ENCODE data around the gene CACNG7.

Gene CACNG7

DNA sequence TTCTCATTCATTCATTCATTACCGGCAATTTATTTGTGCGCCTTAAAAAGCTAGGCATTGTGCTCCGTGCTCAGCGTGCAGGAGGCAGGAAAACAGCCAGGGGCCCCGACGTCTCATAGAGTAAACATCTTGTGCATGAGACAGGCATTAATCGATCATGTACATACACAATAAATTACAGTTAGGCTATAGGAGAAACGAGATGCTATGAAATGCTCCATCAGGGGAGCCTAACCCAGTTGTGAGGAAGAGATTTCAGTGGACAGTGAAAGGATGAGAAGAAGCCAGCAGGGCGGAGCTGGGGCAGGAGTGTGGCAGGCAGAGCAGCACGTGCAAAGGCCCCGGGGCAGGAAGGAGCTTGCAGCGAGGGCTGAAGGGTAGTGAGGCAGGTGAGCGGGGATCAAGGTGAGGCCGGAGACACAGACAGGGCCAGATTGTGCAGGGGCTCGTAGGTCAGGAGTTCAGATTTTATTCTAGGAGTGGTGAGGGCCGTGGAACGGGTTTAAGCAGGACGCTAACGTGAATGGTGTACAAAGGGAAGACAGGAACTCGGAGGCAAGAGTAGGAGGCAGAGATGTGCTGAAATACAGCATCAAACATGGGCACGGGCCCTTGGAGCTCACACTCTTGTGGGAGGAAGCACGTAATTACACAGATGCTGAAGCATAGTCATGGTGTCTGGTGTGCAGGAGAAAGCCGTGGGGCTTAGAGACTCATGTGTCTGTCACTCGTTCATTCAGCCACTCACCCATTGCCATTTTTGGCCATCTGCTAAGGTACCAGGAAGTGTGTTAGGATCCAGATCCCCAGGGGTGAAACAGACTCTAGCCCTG is 74.6 kb downstream of the CACNG7 start:
- no peak for DNase-seq

DNA sequence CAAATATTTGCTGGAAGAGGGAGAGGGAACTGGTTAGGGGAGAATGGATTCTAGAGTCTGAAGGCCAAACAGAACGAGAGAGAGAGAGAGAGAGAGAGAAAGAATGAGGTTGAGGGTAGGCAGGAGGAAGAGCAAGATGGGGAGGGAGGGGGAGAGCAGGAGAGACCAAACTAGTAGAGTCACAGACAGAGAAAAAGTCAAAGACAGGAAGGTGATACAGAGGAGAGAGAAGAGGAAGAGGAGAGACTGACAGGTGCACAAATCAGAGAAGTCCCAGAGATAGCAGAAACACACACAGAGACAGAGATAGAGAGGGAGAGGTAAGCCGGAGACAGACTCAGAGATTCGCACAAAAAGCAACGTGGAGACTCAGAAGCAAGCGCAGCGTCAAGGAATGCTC is 76.8 kb downstream of the CACNG7 start:
- no peak for DNase-seq

DNA sequence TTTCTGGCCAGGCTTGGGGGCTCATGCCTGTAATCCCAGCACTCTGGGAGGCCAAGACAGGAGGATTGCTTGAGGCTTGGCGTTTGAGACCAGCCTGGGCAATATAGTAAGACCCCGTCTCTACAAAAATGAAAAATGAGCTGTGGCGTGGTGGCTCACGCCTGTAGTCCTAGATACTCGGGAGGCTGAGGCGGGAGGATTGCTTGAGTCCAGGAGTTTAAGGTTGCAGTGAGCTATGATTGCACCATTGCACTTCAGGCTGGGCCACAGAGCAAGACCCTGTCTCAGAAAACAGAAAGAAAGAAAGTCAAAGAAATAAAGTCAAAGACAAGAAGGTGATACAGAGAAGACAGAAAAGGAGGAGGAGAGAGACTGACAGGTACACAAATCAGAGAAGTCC is 79.9 kb downstream of the CACNG7 start:
- DNase-seq = no peak

DNA sequence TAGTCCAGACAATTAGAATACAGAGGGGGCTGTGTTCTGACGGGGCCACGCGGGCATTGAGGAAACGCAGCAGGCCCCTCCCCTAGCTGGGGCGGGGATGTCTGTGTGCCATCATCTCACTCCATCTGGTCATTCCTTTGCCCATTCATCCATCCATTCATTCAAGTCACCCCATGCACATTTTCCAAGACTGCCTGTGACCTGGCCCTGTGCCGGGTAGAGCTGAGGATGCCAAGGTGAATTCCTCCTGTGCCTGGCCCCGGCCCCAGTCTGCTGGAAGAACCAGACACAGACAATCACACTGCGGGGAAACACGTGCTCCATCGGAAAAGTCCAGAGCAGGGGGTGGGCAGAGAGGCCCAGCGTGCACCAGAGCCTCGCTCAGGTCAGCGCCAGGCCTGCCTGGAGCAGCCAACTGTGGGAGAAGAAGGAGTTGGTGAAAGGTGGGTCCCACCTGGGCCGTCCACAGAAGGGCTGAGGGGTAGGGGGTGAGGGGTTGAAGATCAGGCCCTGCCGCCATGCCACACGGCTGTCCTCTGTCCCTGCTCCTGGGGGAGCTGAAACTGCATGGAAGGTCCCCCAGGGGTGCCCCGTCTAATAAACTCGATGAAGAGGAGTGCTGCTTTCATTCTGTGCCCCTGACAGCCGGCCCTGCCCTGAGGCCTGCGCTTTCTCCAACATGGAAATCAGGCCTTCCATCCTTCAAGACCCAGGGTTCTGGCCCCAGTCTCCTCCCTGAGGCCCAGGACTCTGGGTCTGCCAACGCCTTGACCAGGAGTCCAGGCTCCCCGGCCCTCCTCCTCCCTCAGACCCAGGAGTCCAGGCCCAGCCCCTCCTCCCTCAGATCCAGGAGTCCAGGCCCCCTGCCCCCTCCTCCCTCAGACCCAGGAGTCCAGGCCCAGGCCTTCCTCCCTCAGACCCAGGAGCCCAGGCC is 80.8 kb downstream of the CACNG7 start:
- DNase-seq = no peak

DNA sequence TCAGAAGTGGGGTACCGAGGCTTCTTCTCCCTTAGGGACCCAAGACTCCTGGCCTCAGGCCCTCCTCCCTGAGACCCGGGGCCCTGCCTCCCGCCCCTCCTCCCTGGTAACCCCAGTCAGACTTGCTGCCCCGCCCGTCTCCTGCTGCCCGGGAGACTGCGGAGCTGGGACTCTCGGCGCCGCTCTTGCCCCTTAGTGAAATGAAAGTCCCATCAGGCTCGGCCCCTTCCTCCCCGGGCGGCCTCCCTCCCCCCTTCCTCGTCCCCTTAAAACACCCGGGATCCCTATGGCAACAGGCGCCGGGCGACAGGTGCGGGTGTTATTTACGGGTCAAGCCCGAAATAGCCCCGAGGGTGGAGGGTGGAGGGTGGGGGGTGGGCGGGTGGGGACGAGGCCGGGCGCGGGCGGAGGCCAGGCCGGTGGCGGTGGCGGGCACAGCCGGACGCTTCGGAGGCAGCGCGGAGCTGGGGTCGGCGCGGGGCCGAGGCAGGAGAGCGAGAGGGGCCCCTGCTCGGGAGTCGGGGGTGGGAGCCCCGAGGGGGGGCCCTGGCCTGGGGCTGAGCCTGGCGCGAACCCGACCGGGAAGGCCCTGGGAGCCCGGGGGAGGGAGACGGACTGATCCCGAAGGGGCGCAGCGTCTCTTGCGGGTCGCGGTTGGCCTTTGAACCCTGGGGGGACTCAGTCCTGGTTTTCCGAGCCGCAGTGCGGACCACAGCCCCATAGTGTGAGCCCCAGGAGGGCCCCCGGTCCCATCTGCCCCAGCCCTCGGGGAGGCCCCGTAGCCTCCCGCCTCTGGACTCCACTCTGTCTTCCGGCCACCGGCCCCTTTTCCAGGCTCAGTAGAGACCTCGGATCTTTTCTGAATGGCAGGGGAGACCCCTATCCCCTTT is 82.4 kb downstream of the CACNG7 start, which contains the start of gene CACNG6:
TSS of gene CACNG6 (plus strand) at position 414 of the 890 bp plus-strand sequence. CDS start 1,241 bp downstream, outside the sequence.
- no peak for DNase-seq

DNA sequence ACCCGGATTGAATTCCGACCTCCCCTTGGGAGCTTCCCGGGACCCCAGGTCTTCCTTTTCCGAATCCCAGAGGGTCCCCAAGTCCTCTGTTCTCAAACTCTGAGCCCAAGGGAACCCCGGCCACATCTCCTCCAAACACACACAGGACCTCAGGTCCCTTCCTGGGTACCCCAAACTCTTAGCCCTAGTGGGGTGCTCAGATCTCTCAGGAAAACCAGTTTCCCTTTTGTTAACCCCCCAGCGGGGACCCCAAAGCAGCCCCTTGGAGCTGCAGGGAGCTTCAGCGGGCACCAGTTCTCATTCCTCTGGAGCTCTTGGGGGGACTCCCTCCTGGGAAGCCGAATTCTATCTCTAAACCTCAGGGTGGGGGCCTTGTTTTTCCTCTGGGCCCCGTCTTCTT is 83.1 kb downstream of the CACNG7 start:
- DNase-seq = no peak

DNA sequence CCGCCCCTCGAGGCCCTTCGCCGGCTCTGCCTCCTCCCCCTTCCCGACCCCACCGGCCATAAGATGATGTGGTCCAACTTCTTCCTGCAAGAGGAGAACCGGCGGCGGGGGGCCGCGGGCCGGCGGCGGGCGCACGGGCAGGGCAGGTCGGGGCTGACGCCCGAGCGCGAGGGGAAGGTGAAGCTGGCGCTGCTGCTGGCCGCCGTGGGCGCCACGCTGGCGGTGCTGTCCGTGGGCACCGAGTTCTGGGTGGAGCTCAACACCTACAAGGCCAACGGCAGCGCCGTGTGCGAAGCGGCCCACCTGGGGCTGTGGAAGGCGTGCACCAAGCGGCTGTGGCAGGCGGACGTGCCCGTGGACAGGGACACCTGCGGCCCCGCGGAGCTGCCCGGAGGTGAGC is 83.7 kb downstream of the CACNG7 start:
- DNase-seq = no peak

DNA sequence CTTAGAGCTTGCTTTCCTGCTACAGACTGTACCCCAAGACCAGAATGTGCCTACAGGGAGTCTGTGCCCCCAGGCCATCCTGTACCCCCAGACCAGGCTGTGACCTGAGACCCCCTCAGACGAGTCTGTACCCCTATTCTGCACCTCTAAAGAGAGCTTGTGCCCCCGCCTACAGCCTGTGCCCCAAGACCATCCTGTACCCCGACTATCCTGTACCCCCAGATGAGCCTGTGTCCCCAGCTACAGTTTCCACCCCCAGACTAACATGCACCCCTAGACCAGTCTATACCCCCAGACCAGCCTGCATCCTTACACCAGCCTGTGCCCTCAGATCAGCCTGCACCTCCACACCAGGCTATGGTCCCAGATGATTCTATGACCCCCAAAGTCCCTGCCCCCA is 84.4 kb downstream of the CACNG7 start:
- DNase-seq = no peak
